ENCODE measurements around the gene SRSF6. TPM values are rescaled to one million over a fixed set of nuclear protein-coding genes. Genes with fewer than 3 reads are reported as not detected.

SRSF6 gene
- polyA plus RNA-seq, 1 donor from 2014 or later, result 225 TPM

- no peak for TF ChIP-seq SMC3 (conservative IDR thresholded peaks at IDR 0.05; ENCODE audit: poor library complexity)
- TF ChIP-seq EZH2 (IDR thresholded peaks at IDR 0.05; ENCODE audit: borderline replicate concordance, insufficient read depth, low read length, poor library complexity, severe bottlenecking), result no peak
Measured at GRCh38 chr20:43442282-43442880, 15.3 kb upstream of the SRSF6 start.

GRCh38 chr20:43444107-43444506, 13.6 kb upstream of the SRSF6 start:
- no peaks in the 10 kb centered on the region for H3F3A ChIP-seq (ENCODE audit: insufficient read depth, low read length, poor library complexity, severe bottlenecking)
- no peak overlapping the region for H3K27ac ChIP-seq (ENCODE audit: low read length)
- H3K9ac ChIP-seq (ENCODE audit: low read length), result no peak overlapping the region
- no peaks in the 10 kb centered on the region for H3K9me2 ChIP-seq (ENCODE audit: insufficient read depth, low read length)
- H3K9me3 ChIP-seq (ENCODE audit: low read length), result no peaks in the 10 kb centered on the region
- no peak overlapping the region for H3K4me3 ChIP-seq (ENCODE audit: low read length)
- H3K36me3 ChIP-seq (ENCODE audit: insufficient read depth, low read length), result no peaks in the 10 kb centered on the region
- no peaks in the 10 kb centered on the region for H3K79me2 ChIP-seq (replicated peaks; ENCODE audit: insufficient read depth, low read length)
- TF ChIP-seq RAD21 (conservative IDR thresholded peaks at IDR 0.05) (no peak), EP300 (conservative IDR thresholded peaks at IDR 0.05; ENCODE audit: poor library complexity, severe bottlenecking) (no peak), CTCF (IDR thresholded peaks at IDR 0.05; ENCODE audit: poor library complexity, severe bottlenecking) (no peak), REST (IDR thresholded peaks at IDR 0.05; ENCODE audit: borderline replicate concordance) (no peak), EZH2 (IDR thresholded peaks at IDR 0.05; ENCODE audit: borderline replicate concordance, insufficient read depth, low read length, poor library complexity, severe bottlenecking) (no peak), SMC3 (conservative IDR thresholded peaks at IDR 0.05; ENCODE audit: poor library complexity) (no peak), POLR2AphosphoS5 (IDR thresholded peaks at IDR 0.05) (no peak)
- no peak overlapping the region for H2AFZ ChIP-seq (ENCODE audit: low read depth, low read length)
- H3K4me2 ChIP-seq (ENCODE audit: low read length), result no peak overlapping the region
- no peaks in the 10 kb centered on the region for H3K27me3 ChIP-seq (ENCODE audit: insufficient read depth, low read depth, low read length)
- no peaks in the 10 kb centered on the region for H4K20me1 ChIP-seq (ENCODE audit: insufficient read depth)

More at GRCh38 chr20:43442282-43442880, 15.3 kb upstream of the SRSF6 start:
- H4K20me1 ChIP-seq (ENCODE audit: insufficient read depth), result no peaks in the 10 kb centered on the region
- H3F3A ChIP-seq (ENCODE audit: insufficient read depth, low read length, poor library complexity, severe bottlenecking), result no peaks in the 10 kb centered on the region
- H3K36me3 ChIP-seq (ENCODE audit: insufficient read depth, low read length), result no peaks in the 10 kb centered on the region
- H3K9ac ChIP-seq (ENCODE audit: low read length), result no peak overlapping the region
- no peak overlapping the region for H2AFZ ChIP-seq (ENCODE audit: low read depth, low read length)
- no peaks in the 10 kb centered on the region for H3K79me2 ChIP-seq (replicated peaks; ENCODE audit: insufficient read depth, low read length)
- no peaks in the 10 kb centered on the region for H3K9me2 ChIP-seq (ENCODE audit: insufficient read depth, low read length)
- no peak overlapping the region for H3K4me3 ChIP-seq (ENCODE audit: low read length)
- H3K27me3 ChIP-seq (ENCODE audit: insufficient read depth, low read depth, low read length), result no peaks in the 10 kb centered on the region
- H3K9me3 ChIP-seq (ENCODE audit: low read length), result no peaks in the 10 kb centered on the region
- H3K4me2 ChIP-seq (ENCODE audit: low read length), result no peak overlapping the region
- no peak overlapping the region for H3K27ac ChIP-seq (ENCODE audit: low read length)

GRCh38 chr20:43446361-43446879, 11.3 kb upstream of the SRSF6 start:
- no peak overlapping the region for H3K4me2 ChIP-seq (ENCODE audit: low read length)
- H3K79me2 ChIP-seq (replicated peaks; ENCODE audit: insufficient read depth, low read length), result no peaks in the 10 kb centered on the region
- no peak overlapping the region for H2AFZ ChIP-seq (ENCODE audit: low read depth, low read length)
- no peaks in the 10 kb centered on the region for H3K27me3 ChIP-seq (ENCODE audit: insufficient read depth, low read depth, low read length)
- H3K4me3 ChIP-seq (ENCODE audit: low read length), result no peak overlapping the region
- no peaks in the 10 kb centered on the region for H4K20me1 ChIP-seq (ENCODE audit: insufficient read depth)
- no peaks in the 10 kb centered on the region for H3F3A ChIP-seq (ENCODE audit: insufficient read depth, low read length, poor library complexity, severe bottlenecking)
- no peak overlapping the region for H3K9ac ChIP-seq (ENCODE audit: low read length)
- no peaks in the 10 kb centered on the region for H3K9me2 ChIP-seq (ENCODE audit: insufficient read depth, low read length)
- H3K36me3 ChIP-seq (ENCODE audit: insufficient read depth, low read length), result no peaks in the 10 kb centered on the region
- TF ChIP-seq REST (IDR thresholded peaks at IDR 0.05; ENCODE audit: borderline replicate concordance), result no peak
- no peak for TF ChIP-seq EZH2 (IDR thresholded peaks at IDR 0.05; ENCODE audit: borderline replicate concordance, insufficient read depth, low read length, poor library complexity, severe bottlenecking)
- no peak for TF ChIP-seq CTCF (IDR thresholded peaks at IDR 0.05; ENCODE audit: poor library complexity, severe bottlenecking)
- no peak for TF ChIP-seq SMC3 (conservative IDR thresholded peaks at IDR 0.05; ENCODE audit: poor library complexity)
- TF ChIP-seq EP300 (conservative IDR thresholded peaks at IDR 0.05; ENCODE audit: poor library complexity, severe bottlenecking), result no peak
- TF ChIP-seq MXI1 (conservative IDR thresholded peaks at IDR 0.05; ENCODE audit: poor library complexity, severe bottlenecking), result no peak
- H3K9me3 ChIP-seq (ENCODE audit: low read length), result no peaks in the 10 kb centered on the region
- no peak overlapping the region for H3K27ac ChIP-seq (ENCODE audit: low read length)
